ENCODE measurements around the gene ZNF506. TPM values are rescaled to one million over a fixed set of nuclear protein-coding genes. Genes with fewer than 3 reads are reported as not detected.
A peak's percentile ranks its signal among the peaks of the same experiment; 100 is the strongest.
"Not testable (repeated sequence)": the region's sequence is repeated elsewhere in the genome, so short reads cannot be mapped to it uniquely, and the experiment has no call there.

The ZNF506 gene
- total RNA-seq, 1 donor from 2014 or later = 69.3 TPM

GRCh38 chr19:19778666-19779065 is 42.9 kb downstream of the ZNF506 start:
- no peak for DNase-seq

GRCh38 chr19:19777692-19778091 is 43.9 kb downstream of the ZNF506 start:
- DNase-seq = no peak

DNA sequence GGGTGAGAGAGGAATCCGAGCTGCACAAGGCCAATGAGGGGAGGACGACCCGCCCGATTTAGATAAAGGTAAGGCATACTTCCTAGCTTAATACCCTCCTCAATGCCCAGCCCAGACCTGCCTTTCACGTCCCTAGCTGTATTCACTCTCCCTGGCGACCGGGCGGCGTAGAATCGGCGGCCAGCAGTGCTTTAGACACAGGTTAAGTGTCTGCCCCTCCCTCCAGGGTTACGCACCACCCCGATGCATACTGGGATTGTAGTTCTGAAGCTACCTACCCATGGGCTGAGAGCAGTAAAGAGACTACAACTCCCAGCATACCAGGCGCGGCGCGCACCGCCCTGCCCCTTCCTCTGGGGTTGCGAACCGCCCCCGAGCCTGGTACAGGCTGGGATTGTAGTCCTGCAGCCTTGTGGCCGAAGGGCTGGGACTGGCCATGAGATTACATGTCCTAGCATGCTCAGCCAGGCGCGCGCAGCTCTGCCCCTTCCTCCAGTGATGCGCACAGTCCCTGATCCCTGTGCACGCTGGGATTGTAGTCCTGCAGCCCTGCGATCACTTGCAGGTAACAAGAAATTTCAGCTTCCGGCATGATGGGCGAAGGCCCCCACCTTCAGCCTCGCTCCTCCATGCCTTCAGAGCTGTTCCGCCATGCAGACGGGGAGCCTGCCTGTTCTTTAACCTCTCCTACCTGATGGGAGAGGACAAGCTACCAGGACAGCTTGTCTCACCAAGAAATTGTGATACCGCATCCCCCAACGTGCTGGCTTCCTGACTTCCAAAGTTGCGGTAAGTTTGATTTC is 45.1 kb downstream of the ZNF506 start:
- peak; percentile 99 for DNase-seq

- no peak for DNase-seq
Measured at GRCh38 chr19:19775891-19776205, 45.7 kb downstream of the ZNF506 start.

- no peak for DNase-seq
Measured at GRCh38 chr19:19774354-19775033, 47.1 kb downstream of the ZNF506 start.

GRCh38 chr19:19771963-19772362 is 49.6 kb downstream of the ZNF506 start:
- not testable (repeated sequence) for DNase-seq

DNA sequence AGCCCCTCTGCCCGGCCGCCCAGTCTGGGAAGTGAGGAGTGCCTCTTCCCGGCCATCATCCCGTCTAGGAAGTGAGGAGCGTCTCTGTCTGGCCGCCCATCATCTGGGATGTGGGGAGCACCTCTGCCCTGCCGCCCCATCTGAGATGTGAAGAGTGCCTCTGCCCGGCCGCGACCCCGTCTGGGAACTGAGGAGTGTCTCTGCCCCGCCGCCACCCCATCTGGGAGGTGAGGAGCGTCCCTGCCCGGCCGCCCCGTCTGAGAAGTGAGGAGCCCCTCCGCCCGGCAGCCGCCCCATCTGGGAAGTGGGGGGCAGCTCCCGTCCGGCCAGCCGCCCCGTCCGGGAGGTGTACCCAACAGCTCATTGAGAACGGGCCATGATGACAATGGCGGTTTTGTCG is 51.6 kb downstream of the ZNF506 start:
- not testable (repeated sequence) for DNase-seq

DNA sequence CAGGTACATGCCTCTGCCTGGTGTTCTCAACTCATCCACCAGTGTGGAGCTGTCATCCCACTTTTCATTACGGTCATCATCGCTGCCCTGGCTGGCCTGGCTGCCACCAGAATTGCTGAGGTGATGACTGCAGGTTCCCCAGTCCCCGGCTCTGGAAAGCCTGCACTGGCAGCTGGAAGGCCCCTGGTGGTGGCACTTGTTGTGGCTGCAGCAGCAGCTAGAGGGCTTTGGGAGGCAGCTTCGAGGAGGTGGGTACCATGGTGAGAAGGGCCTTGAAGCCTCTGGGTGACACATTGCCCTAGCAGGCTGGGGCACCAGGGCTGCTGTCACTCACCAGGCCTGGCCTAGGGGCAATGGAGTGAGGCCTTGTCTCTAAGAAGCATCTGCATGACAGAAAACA is 63.4 kb downstream of the ZNF506 start:
- DNase-seq = no peak

DNA sequence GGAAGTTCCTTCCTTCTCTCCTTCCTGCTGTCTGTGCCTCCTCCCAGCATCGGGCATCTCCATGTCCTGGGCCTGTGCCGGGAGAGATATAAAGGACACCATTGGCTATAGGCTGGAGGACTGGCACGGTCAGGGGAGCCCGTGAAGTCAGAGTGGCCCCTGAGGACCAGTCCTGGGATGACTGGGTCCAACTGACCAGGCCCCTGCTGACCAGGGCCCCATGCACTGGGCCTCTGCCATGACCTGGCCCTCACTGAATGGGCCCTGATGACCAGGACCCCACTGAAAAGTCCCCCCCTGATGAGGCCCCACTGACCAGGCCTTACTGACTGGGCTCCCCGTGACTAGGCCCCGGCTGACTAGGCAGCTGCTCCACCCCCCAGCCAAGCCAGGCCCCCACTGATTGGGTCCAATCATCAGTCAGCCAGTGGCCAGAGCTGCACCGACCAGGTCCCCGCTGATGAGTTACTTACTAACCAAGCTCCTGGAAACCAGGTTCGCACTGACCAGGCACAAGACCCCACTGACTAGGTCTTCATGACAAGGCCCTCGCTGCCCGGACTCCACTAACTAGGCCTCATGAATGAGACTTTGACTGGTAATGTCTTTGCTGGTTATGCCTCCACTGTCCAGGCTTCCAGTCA is 68.7 kb downstream of the ZNF506 start:
- no peak for DNase-seq

DNA sequence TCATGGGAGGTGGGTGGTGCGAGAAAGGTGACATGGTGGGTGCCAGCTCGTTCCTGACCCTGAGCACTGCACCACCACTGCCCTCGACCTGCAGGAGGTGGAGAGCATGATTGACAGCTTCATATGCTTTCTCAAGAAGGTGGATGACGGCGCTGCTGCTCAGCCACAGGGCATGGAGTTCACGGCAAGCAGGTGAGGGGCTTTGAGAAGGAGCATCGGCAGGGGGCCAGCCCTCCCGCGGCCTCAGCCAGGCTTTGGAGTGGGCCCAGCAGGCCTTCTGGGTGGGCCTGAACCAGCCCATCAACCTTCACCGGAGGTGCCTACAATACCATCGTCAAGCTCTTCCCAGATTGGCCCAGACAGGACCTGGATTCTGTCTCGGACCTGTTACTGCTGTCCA is 69.7 kb downstream of the ZNF506 start:
- DNase-seq = no peak

DNA sequence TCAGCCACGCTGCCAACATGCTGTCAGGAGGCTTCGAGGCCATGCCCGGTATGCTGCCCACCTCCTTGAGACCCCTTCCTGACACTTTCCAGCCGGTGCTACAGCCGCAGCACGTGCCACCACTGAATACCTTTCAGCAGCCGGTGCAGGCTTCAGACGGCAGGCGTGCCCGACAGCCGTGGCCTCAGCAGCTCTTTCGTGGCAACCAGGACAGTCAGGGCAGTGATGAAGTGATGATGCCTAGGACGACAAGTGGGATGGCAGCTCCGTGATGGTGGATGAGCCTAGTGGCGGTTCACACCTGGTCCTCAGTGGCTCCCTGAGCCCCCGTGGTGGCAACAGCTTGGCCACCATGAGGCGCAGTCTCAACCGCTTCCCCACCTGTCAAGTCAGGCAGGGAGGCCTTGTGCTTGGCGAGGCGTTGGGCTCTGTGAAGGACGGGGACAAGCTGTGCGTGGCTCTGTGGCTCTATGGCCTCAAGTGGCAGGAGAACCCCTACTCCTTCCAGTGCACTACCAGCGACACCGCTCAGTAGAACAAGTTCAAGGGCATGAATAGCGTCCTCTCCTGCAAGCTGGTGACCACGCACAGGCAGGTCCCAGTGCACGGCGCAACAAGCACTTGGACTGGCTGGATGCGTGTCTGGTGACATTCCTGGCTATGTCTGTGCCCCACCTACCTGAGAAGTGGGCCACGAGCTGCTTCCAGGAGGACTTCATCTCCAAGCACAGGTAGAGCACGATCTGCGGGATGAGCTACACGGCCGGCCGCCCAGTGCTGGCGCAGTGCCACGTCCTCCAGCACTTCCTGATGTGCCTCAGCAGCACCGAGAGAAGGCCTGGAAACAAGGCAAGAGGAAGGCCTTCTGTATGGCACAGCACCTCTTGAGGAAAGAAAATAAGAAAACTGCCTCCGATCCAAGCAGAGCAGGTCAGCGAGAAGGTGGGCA is 70.4 kb downstream of the ZNF506 start:
- no peak for DNase-seq

- no peak for DNase-seq
Measured at GRCh38 chr19:19749908-19750841, 71.4 kb downstream of the ZNF506 start.

DNA sequence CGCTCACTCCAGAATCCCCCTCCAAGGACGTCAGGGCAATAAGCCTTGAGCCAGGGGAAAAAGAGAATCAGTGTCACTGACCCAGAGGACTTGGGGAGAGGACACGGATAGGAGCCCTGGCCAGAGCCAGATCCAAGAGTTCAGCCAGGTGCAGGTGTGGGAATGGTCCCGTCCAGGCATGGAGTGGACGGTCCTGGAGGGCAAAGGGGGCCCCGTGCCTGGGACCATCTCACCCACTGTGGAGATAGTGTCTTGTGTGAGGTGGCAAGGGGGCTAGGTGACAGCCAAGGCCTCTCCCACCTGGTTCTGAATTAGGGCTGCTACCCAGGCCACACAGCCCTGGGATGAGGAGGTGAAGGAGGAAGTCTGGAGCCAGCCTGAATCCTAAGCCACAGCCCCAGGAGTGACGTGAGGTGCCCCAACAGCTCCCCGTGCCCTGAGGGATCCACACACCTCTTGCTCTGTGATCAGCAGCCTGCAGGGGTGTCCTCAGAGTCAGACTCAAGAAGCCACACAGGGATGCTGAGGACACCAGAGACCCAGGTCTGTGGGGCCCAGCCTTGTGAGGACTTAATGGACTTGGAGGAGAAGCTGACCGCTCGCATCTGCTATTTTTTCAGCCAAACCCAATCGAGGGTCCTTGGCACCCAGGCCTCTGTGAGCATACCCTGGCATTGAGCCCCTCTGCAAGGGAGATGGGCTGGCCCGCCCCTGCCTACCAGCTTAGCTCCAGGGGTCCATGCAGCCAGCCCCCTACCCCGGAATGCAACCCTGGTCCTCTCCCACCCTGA is 72.2 kb downstream of the ZNF506 start:
- no peak for DNase-seq

DNA sequence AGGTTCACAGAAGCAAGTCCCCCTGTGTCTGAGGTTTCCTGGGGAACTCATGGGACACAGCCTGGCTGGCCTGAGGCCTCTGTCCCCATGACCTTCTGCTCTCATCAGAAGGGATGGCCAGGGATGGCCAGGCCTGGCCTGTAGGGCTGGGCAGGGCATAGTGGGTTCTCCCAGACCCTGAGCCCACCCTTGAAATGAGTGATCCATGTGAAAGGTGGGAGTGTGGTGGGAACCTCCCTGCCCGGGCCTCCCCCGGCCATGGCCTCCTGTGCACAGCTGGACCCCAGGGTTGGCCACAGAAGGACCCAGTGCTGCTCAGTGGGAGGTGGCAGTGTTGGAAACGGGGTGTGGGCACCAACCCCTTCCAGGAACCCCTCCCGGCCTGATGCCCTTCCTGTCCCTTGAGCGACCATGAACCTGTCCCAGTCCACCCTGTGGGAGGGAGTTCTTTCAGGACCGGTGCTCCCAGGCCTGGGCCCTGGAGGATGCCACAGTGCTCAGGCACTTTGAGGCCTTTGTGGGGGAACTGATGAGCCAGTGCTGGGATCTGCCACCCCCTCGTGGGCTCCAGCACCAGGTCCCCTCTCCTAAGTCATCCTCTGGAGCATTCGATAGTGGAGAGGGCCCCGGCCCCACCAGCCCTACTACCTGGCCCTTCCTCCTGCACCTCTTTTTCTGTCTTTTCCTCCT is 73.2 kb downstream of the ZNF506 start:
- DNase-seq = no peak

DNA sequence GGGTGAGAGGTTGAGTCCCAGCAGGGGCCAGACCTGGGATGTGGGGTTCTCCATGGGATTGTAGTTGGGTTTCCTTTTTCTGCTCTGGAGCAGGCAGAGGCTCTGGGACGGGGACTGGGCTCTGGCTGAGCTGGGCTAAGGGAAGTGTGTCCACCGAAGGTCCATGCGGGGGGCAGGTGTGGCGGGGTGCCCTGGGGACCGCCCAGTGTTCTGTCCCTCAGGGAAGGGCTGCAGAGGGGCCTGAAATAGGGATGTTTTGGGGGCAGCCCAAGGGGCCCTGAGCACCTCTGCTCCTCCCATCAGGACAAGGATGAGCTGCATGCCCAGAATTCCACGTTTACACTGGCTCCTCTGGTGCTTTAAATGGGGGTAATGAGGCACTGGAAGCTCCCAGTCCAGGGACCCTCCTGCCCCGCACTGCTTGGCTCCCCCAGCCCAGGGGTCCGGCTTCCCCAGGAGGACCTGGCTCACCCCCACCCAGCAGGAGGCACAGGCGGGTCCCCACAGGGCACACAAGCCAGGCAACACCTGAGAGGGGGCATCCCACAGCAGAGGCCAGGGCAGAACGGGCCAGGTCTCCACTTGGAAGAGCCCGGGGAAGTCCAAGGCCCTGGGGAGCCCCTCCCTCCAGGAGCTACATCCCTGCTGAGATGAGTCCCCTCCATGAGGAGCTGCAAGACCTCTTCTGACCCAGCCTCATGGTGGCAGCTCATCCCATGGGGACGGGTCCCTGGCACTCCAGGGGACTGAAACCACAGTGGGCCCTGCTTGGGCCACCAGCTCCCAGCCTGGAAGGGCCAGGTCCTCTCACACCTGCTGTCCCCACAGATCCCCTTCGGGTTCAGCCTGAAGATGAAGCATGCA is 74.0 kb downstream of the ZNF506 start:
- no peak for DNase-seq

DNA sequence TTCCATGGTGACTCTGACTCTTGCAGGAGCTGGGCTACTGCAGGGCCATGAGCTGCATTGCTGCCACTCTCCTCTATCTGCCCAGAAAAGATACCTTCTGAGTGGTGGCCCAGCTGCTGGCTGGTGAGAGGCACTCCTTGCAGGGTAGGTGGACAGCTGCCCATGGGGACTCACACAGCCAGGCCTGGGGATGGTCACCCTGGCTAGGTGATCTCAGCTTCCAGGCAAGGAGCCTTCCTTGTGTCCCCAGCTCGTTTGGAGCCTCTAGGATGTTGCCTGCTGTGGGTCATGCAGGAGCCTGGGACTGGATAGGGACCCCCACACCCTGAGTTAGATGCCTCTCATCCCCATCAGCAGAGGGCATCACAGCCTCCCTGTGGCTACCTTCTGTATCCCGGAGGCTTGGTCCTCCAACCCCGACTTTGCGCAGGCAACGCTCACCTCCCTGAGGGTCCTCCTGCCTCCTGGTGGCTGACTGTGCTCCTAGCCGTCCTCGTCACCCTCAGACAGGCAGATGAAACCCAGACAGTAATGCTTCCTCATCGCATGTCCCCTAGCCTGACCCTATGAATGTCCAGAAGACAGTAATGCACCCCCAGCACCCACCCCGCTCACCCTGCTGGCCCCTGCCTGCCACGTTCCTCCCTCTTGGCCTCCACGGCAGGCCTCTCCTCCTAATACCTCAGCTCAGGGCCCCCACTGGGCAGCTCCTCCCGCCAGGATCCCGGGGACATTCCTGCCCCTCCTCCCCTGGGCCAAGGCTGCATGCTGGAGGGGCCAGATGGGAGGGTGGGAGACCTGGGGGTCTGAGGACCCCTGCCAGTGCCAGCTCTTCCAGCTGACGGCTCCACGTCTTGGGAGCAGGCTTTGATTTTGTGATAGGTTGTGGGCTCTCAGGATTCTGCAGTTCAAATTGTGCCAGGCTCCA is 75.0 kb downstream of the ZNF506 start:
- DNase-seq = no peak

GRCh38 chr19:19745496-19746285 is 75.9 kb downstream of the ZNF506 start:
- no peak for DNase-seq
